Measurements from ENCODE around the gene TTLL3.
A peak's percentile ranks its signal among the peaks of the same experiment; 100 is the strongest.
"Not testable (repeated sequence)": the region's sequence is repeated elsewhere in the genome, so short reads cannot be mapped to it uniquely, and the experiment has no call there.

TTLL3 gene

GRCh38 chr3:9843715-9844438 lies 33.8 kb downstream of the TTLL3 start, which contains the start of gene RPUSD3:
Gene RPUSD3 (minus strand): TSS chr3:9844008. CDS start chr3:9843990, 18 bp downstream.
- Histone ChIP-seq H2AFZ (ENCODE audit: low read length, unreplicated experiment) (peak within 1 kb of the TSS; percentile 86), H3K79me2 (ENCODE audit: control insufficient read depth, insufficient read depth, low read length, unreplicated experiment) (peaks cover 10% of the 10 kb centered on the region), H3K4me1 (ENCODE audit: control insufficient read depth, insufficient read depth, low read length, unreplicated experiment) (peaks cover 10% of the 10 kb centered on the region), H3K4me3 (ENCODE audit: low read depth, low read length) (peak within 1 kb of the TSS; percentile 86), H3K27ac (ENCODE audit: low read depth, low read length) (peak within 1 kb of the TSS; percentile 20; the same call in 1 of the 2 replicates), H3K27me3 (ENCODE audit: insufficient read depth, low read length) (no peaks in the 10 kb centered on the region), H3K36me3 (ENCODE audit: insufficient read depth, low read length) (no peaks in the 10 kb centered on the region)

GRCh38 chr3:9846231-9846630 lies 36.2 kb downstream of the TTLL3 start:
- Histone ChIP-seq H3K36me3 (ENCODE audit: insufficient read depth, low read length) (no peaks in the 10 kb centered on the region), H3K79me2 (ENCODE audit: control insufficient read depth, insufficient read depth, low read length, unreplicated experiment) (peaks cover 10% of the 10 kb centered on the region), H3K4me3 (ENCODE audit: low read depth, low read length) (no peak overlapping the region), H2AFZ (ENCODE audit: low read length, unreplicated experiment) (no peak overlapping the region), H3K27me3 (ENCODE audit: insufficient read depth, low read length) (no peaks in the 10 kb centered on the region), H3K27ac (ENCODE audit: low read depth, low read length) (no peak overlapping the region), H3K4me1 (ENCODE audit: control insufficient read depth, insufficient read depth, low read length, unreplicated experiment) (peaks cover 10% of the 10 kb centered on the region)

- Histone ChIP-seq H3K27ac (ENCODE audit: low read depth, low read length) (no peak overlapping the region), H2AFZ (ENCODE audit: low read length, unreplicated experiment) (no peak overlapping the region), H3K4me3 (ENCODE audit: low read depth, low read length) (no peak overlapping the region), H3K79me2 (ENCODE audit: control insufficient read depth, insufficient read depth, low read length, unreplicated experiment) (peaks cover 10% of the 10 kb centered on the region), H3K36me3 (ENCODE audit: insufficient read depth, low read length) (no peaks in the 10 kb centered on the region), H3K27me3 (ENCODE audit: insufficient read depth, low read length) (no peaks in the 10 kb centered on the region), H3K4me1 (ENCODE audit: control insufficient read depth, insufficient read depth, low read length, unreplicated experiment) (peaks cover 10% of the 10 kb centered on the region)
These were observed 36.9 kb downstream of the TTLL3 start for GRCh38 chr3:9846931-9847488.

- not testable (repeated sequence) for H3K4me3 ChIP-seq (ENCODE audit: low read depth, low read length); H3K4me1 ChIP-seq (ENCODE audit: control insufficient read depth, insufficient read depth, low read length, unreplicated experiment); H3K79me2 ChIP-seq (ENCODE audit: control insufficient read depth, insufficient read depth, low read length, unreplicated experiment); H3K27ac ChIP-seq (ENCODE audit: low read depth, low read length); H3K36me3 ChIP-seq (ENCODE audit: insufficient read depth, low read length); H3K27me3 ChIP-seq (ENCODE audit: insufficient read depth, low read length); H2AFZ ChIP-seq (ENCODE audit: low read length, unreplicated experiment)
These were observed 37.8 kb downstream of the TTLL3 start for GRCh38 chr3:9847870-9848269.

GRCh38 chr3:9848860-9849259 lies 38.8 kb downstream of the TTLL3 start:
- not testable (repeated sequence) for H3K79me2 ChIP-seq (ENCODE audit: control insufficient read depth, insufficient read depth, low read length, unreplicated experiment); H3K36me3 ChIP-seq (ENCODE audit: insufficient read depth, low read length); H3K27ac ChIP-seq (ENCODE audit: low read depth, low read length); H3K4me3 ChIP-seq (ENCODE audit: low read depth, low read length); H3K27me3 ChIP-seq (ENCODE audit: insufficient read depth, low read length); H3K4me1 ChIP-seq (ENCODE audit: control insufficient read depth, insufficient read depth, low read length, unreplicated experiment); H2AFZ ChIP-seq (ENCODE audit: low read length, unreplicated experiment)

GRCh38 chr3:9851383-9851782 lies 41.3 kb downstream of the TTLL3 start:
- H3K4me3 ChIP-seq (ENCODE audit: low read depth, low read length): not testable (repeated sequence)

GRCh38 chr3:9851926-9852325 lies 41.9 kb downstream of the TTLL3 start:
- not testable (repeated sequence) for H3K27ac ChIP-seq (ENCODE audit: low read depth, low read length); H3K4me3 ChIP-seq (ENCODE audit: low read depth, low read length); H3K27me3 ChIP-seq (ENCODE audit: insufficient read depth, low read length); H2AFZ ChIP-seq (ENCODE audit: low read length, unreplicated experiment); H3K36me3 ChIP-seq (ENCODE audit: insufficient read depth, low read length); H3K79me2 ChIP-seq (ENCODE audit: control insufficient read depth, insufficient read depth, low read length, unreplicated experiment); H3K4me1 ChIP-seq (ENCODE audit: control insufficient read depth, insufficient read depth, low read length, unreplicated experiment)

More at GRCh38 chr3:9851383-9851782, 41.3 kb downstream of the TTLL3 start:
- H3K36me3 ChIP-seq (ENCODE audit: insufficient read depth, low read length); H3K27me3 ChIP-seq (ENCODE audit: insufficient read depth, low read length); H3K27ac ChIP-seq (ENCODE audit: low read depth, low read length); H3K79me2 ChIP-seq (ENCODE audit: control insufficient read depth, insufficient read depth, low read length, unreplicated experiment); H2AFZ ChIP-seq (ENCODE audit: low read length, unreplicated experiment); H3K4me1 ChIP-seq (ENCODE audit: control insufficient read depth, insufficient read depth, low read length, unreplicated experiment): not testable (repeated sequence)

GRCh38 chr3:9852528-9852927 lies 42.5 kb downstream of the TTLL3 start:
- Histone ChIP-seq H3K27me3 (ENCODE audit: insufficient read depth, low read length) (no peaks in the 10 kb centered on the region), H3K27ac (ENCODE audit: low read depth, low read length) (no peak overlapping the region), H3K4me3 (ENCODE audit: low read depth, low read length) (no peak overlapping the region), H2AFZ (ENCODE audit: low read length, unreplicated experiment) (no peak overlapping the region), H3K79me2 (ENCODE audit: control insufficient read depth, insufficient read depth, low read length, unreplicated experiment) (no peaks in the 10 kb centered on the region), H3K4me1 (ENCODE audit: control insufficient read depth, insufficient read depth, low read length, unreplicated experiment) (no peaks in the 10 kb centered on the region), H3K36me3 (ENCODE audit: insufficient read depth, low read length) (no peaks in the 10 kb centered on the region)

- H3K4me3 ChIP-seq (ENCODE audit: low read depth, low read length); H3K4me1 ChIP-seq (ENCODE audit: control insufficient read depth, insufficient read depth, low read length, unreplicated experiment); H2AFZ ChIP-seq (ENCODE audit: low read length, unreplicated experiment); H3K79me2 ChIP-seq (ENCODE audit: control insufficient read depth, insufficient read depth, low read length, unreplicated experiment); H3K27me3 ChIP-seq (ENCODE audit: insufficient read depth, low read length); H3K36me3 ChIP-seq (ENCODE audit: insufficient read depth, low read length); H3K27ac ChIP-seq (ENCODE audit: low read depth, low read length): not testable (repeated sequence)
These were observed 44.4 kb downstream of the TTLL3 start for GRCh38 chr3:9854291-9854940.

GRCh38 chr3:9855594-9855993 lies 45.5 kb downstream of the TTLL3 start:
- H2AFZ ChIP-seq (ENCODE audit: low read length, unreplicated experiment): no peak overlapping the region
- no peaks in the 10 kb centered on the region for H3K79me2 ChIP-seq (ENCODE audit: control insufficient read depth, insufficient read depth, low read length, unreplicated experiment)
- no peaks in the 10 kb centered on the region for H3K36me3 ChIP-seq (ENCODE audit: insufficient read depth, low read length)
- no peak overlapping the region for H3K27ac ChIP-seq (ENCODE audit: low read depth, low read length)
- no peaks in the 10 kb centered on the region for H3K27me3 ChIP-seq (ENCODE audit: insufficient read depth, low read length)
- no peaks in the 10 kb centered on the region for H3K4me1 ChIP-seq (ENCODE audit: control insufficient read depth, insufficient read depth, low read length, unreplicated experiment)
- no peak overlapping the region for H3K4me3 ChIP-seq (ENCODE audit: low read depth, low read length)

GRCh38 chr3:9859530-9860025 lies 49.5 kb downstream of the TTLL3 start:
- Histone ChIP-seq H3K27me3 (ENCODE audit: insufficient read depth, low read length) (no peaks in the 10 kb centered on the region), H3K4me1 (ENCODE audit: control insufficient read depth, insufficient read depth, low read length, unreplicated experiment) (peaks cover 14% of the 10 kb centered on the region), H3K79me2 (ENCODE audit: control insufficient read depth, insufficient read depth, low read length, unreplicated experiment) (no peaks in the 10 kb centered on the region), H2AFZ (ENCODE audit: low read length, unreplicated experiment) (no peak overlapping the region), H3K4me3 (ENCODE audit: low read depth, low read length) (no peak overlapping the region), H3K36me3 (ENCODE audit: insufficient read depth, low read length) (no peaks in the 10 kb centered on the region), H3K27ac (ENCODE audit: low read depth, low read length) (no peak overlapping the region)
